GM18526 (cell line): ENCODE results near the gene MCF2L.

ENCODE experiments used
- POLR2A ChIP-seq: IDR thresholded peaks from 3 replicates; pipeline ENCODE4 v1.6.1; 2011; ENCODE audit not compliant: insufficient read length; ENCODE audit errors: extremely low read depth

MCF2L gene

DNA sequence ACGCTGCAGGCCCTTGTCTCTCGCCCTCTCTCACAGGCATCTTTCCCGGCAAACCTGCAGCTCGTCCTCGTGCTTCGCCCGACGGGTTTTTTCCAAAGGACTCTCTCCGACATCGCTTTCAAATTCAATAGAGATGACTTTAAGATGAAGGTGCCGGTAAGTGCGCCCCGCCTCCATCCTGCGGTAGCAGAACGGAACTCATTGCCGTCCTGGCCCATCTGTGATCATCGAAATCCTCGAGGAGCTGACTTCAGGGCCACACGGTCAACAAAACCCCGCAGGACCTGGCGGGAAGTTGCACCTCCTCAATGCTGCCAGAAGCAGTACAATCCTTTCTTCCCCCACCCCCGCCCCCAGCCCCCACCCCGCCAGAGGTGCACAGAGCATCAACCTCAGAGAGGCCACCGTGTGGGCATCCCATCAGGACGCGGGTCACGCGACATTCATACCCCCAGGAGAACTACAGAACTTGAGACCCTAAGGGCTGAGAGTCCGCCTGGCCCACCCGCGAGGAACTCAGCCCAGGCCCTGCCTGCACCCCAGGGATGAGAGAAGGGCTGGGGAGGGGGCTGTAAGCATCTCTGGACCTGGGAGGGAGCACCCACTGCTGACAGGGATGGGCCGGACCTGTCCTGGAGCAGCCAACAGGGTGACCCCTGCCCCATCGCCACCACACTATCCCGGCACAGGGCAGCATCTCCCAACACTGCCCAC, 91.7 kb downstream of the MCF2L start:
- TF ChIP-seq POLR2A: no peak

- no peak for TF ChIP-seq POLR2A
These were observed 92.2 kb downstream of the MCF2L start for GRCh38 chr13:113061271-113061625.

DNA sequence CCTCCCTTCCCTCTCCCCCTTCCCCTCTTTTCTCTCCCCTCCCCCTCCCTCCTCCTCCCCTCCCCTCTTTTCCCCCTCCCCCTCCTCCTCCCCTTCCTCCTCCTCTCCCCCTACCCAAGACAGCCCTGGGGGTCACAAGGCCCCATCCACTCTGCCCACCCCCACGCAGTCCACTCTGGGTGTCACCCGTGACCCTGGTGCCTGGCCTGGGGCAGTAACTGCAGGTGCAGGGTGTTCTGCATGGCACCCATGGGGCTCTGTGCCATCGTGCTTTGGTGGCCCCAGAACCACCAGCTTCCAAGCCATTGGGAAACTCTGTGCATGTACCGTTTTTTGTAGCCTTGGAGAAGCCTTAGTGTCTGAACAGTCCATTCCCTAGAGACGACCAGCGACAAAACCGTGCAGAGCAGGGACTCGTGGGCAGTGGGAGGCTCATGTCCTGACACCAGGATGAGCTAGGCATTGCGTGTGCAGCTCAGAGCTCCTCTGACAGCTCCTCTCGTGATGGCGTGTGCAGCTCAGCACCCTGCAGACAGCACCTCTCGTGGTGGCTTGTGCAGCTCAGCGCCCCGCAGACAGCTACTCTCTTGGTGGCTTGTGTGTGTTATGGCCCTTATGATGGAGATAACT, 92.9 kb downstream of the MCF2L start:
- TF ChIP-seq POLR2A: no peak

- no peak for TF ChIP-seq POLR2A
These were observed 93.7 kb downstream of the MCF2L start for GRCh38 chr13:113062691-113063090.

- no peak for TF ChIP-seq POLR2A
These were observed 94.1 kb downstream of the MCF2L start for GRCh38 chr13:113063091-113063491.

GRCh38 chr13:113064000-113064533, 95.1 kb downstream of the MCF2L start:
- TF ChIP-seq POLR2A: no peak

GRCh38 chr13:113064534-113065405, 95.8 kb downstream of the MCF2L start:
- no peak for TF ChIP-seq POLR2A

GRCh38 chr13:113065406-113066141, 96.6 kb downstream of the MCF2L start:
- no peak for TF ChIP-seq POLR2A

- no peak for TF ChIP-seq POLR2A
These were observed 97.1 kb downstream of the MCF2L start for GRCh38 chr13:113066142-113066455.

DNA sequence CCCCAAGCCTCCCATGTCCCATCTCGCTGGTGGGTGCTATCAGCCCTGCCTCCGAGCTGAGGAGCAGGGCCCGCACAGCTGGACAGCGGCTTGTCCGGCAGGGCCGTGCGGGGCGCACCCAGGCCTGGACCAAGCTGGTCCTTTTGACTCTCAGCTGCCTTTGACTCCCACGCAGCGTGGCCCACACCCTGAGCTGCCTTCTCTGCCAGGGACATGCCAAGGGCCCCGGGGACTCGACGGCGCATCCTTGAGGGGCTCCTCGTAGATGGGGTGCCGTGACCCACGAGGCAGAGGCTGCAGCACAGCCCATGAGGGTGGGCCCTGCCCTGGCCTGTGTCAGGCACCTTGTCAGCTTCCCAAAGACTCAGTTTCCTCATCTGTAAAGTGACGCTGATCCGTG, 97.7 kb downstream of the MCF2L start:
- TF ChIP-seq POLR2A: no peak

- TF ChIP-seq POLR2A: no peak
These were observed 101.1 kb downstream of the MCF2L start for GRCh38 chr13:113069861-113070805.

DNA sequence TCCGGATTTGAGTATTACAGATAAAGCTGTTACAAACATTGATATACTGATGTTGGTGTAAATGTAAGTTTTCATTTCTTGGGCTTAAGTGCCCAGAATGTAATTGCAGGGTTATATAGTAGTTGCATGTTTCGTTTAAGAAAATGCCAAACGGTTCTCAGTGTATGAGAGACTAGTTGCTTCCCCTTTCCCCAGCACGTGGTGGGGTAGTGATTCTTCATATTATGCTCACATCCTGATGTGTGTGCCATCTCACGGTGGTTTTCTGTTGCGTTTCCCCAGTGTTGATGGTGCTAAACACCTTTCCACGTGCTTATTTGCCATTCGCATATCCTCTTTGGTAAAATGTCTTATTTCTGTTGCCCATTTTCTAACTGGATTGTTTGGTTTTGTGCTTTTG, 101.8 kb downstream of the MCF2L start:
- TF ChIP-seq POLR2A: no peak

DNA sequence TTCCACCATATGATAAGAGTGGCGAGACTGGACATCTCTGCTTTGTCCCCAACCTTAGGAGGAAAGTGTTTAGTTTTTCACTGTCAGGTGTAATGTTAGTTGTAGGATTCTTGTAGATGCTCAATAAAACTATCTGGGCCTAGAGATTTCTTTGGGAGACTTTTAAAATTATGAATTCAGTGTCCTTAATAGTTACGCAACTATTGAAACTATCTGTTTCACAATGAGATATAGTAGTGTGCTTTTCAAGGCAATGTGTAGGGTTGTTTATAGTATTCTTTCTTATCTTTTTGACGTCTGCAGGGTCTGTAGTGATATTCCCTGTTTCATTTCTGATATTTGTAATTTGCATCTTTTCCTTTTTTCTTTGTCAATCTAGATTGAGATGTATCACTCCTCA, 103.4 kb downstream of the MCF2L start:
- no peak for TF ChIP-seq POLR2A

- TF ChIP-seq POLR2A: no peak
These were observed 104.9 kb downstream of the MCF2L start for GRCh38 chr13:113073942-113074341.
